K562 (cell line): Measurements from ENCODE around the gene KCNK7. TPM values are rescaled to one million over a fixed set of nuclear protein-coding genes. Genes with fewer than 3 reads are reported as not detected.

ENCODE experiments used
- ATAC-seq: fragments of 200-7000 bp; cut with Tn5 transposase; 3 replicates; pipeline ENCODE4 v1.9.1; 2020; ENCODE audit warnings: moderate library complexity
- BruUV-seq: library from RNA; stranded (reverse); fragments of 400-500 nt; replicated peaks from 2 replicates; lab custom pipeline; 2021; lab: Mats Ljungman, UMichigan
- CTCF ChIA-PET: fragments of 300-600 bp; formaldehyde crosslinking; extraction: SDS; loops from one replicate; lab custom pipeline; 2021; ENCODE audit warnings: low intra/inter-chr PET ratio; lab: Yijun Ruan, JAX
- POLR2A ChIA-PET: fragments of 300-600, 350-650 bp; sonication (Branson Sonifier 250); formaldehyde crosslinking; extraction: SDS; loops from one replicate; lab custom pipeline; 2021; ENCODE audit warnings: antibody characterized with exemption, inconsistent platforms; lab: Yijun Ruan, JAX
- DNase-seq, 4 experiments: peaks; one replicate each; pipeline versions ENCODE4 v3.0.0 to v3.0.0-alpha.2; 2011 to 2018; ENCODE audit warnings: low spot score in 3 of 4, mixed read lengths in 3 of 4; ENCODE audit errors: extremely low read depth in 1 of 4
- FAIRE-seq: peaks from 2 replicates; lab custom pipeline; 2011; peaks lifted over from hg19 to GRCh38; lab: Jason Lieb, UNC
- H2AFZ ChIP-seq: 2 replicates; pipeline ENCODE4 v1.6.0; 2011; ENCODE audit warnings: low read depth, low read length, control low read depth, inconsistent platforms
- H3K27ac ChIP-seq: fragments of 200-600 bp; 3 replicates; pipeline ENCODE4 v1.8.0; 2011; ENCODE audit warnings: low read depth, mild to moderate bottlenecking, control low read depth, inconsistent platforms, low read length, moderate library complexity, mixed read lengths; ENCODE audit errors: extremely low read depth
- H3K27me3 ChIP-seq, 2 experiments: fragments of 300-600 bp in 1 of 2; 2 replicates in 1 of 2; 3 replicates in 1 of 2; pipeline versions ENCODE4 v1.6.0 to v1.8.0; 2011; ENCODE audit warnings: inconsistent platforms in 2 of 2, low read length in 2 of 2, mild to moderate bottlenecking in 1 of 2, mixed read lengths in 1 of 2, moderate library complexity in 1 of 2; ENCODE audit not compliant: control insufficient read depth in 2 of 2, insufficient read depth in 2 of 2
- H3K36me3 ChIP-seq: fragments of 300-600 bp; 3 replicates; pipeline ENCODE4 v1.8.0; 2011; ENCODE audit warnings: mild to moderate bottlenecking, low read length, inconsistent platforms; ENCODE audit not compliant: control insufficient read depth, insufficient read depth
- H3K4me1 ChIP-seq, 2 experiments: fragments of 200-600 bp in 1 of 2; replicated peaks in 1 of 2; 2 replicates in 1 of 2; 3 replicates in 1 of 2; pipeline versions ENCODE4 v1.5.1 to v1.8.0; 2011; ENCODE audit warnings: inconsistent platforms in 2 of 2, low read length in 2 of 2, mild to moderate bottlenecking in 1 of 2, mixed read lengths in 1 of 2, moderate library complexity in 1 of 2; ENCODE audit not compliant: control insufficient read depth in 2 of 2, insufficient read depth in 2 of 2
- H3K4me2 ChIP-seq: 2 replicates; pipeline ENCODE4 v1.6.1; 2011; ENCODE audit warnings: low read length, control low read depth, inconsistent platforms, mixed read lengths; ENCODE audit not compliant: insufficient read depth
- H3K4me3 ChIP-seq: fragments of 200-600 bp; sonication (generic), shearing (Covaris generic); 2 replicates; pipeline ENCODE4 v1.5.1; 2016; ENCODE audit warnings: control low read depth, inconsistent platforms
- H3K79me2 ChIP-seq: fragments of 200-600 bp; 3 replicates; pipeline ENCODE4 v1.8.0; 2011; ENCODE audit warnings: low read length, inconsistent platforms; ENCODE audit not compliant: control insufficient read depth, insufficient read depth
- H3K9ac ChIP-seq, 2 experiments: 2 replicates each; pipeline versions ENCODE4 v1.6.0 to v1.6.1; 2011; ENCODE audit warnings: low read depth in 2 of 2, low read length in 2 of 2, control low read depth in 1 of 2, inconsistent platforms in 1 of 2, mild to moderate bottlenecking in 1 of 2, mixed read lengths in 1 of 2; ENCODE audit not compliant: insufficient read depth in 1 of 2
- H3K9me1 ChIP-seq: one replicate; pipeline ENCODE4 v1.6.0; 2011; ENCODE audit warnings: inconsistent platforms, mild to moderate bottlenecking, low read length, moderate library complexity; ENCODE audit not compliant: control insufficient read depth, insufficient read depth
- H3K9me3 ChIP-seq: replicated peaks from 2 replicates; pipeline ENCODE4 v1.5.1; 2011; ENCODE audit warnings: low read depth, low read length, inconsistent platforms; ENCODE audit not compliant: control insufficient read depth, insufficient read depth
- H4K20me1 ChIP-seq: replicated peaks from 2 replicates; pipeline ENCODE4 v1.6.1; 2011; ENCODE audit warnings: low read length, inconsistent platforms, mixed read lengths; ENCODE audit not compliant: control insufficient read depth, insufficient read depth
- ARID2 ChIP-seq: fragments of 450-650 bp; IDR thresholded peaks from 2 replicates; pipeline ENCODE4 v1.6.1; 2017; ENCODE audit warnings: antibody characterized with exemption, mild to moderate bottlenecking
- CEBPB ChIP-seq: fragments of 450-650 bp; IDR thresholded peaks from 2 replicates; pipeline ENCODE4 v1.6.1; 2016; ENCODE audit warnings: missing genetic modification characterization, missing compliant biosample characterization
- CREB1 ChIP-seq, 2 experiments: sonication (generic) in 1 of 2; formaldehyde crosslinking in 1 of 2; IDR thresholded peaks; 2 replicates each; pipeline versions ENCODE4 v1.6.1 to v1.8.0; 2012 to 2022; ENCODE audit warnings: inconsistent platforms in 1 of 2, mild to moderate bottlenecking in 1 of 2, missing genetic modification reagents in 1 of 2, moderate library complexity in 1 of 2
- EGR1 ChIP-seq: fragments of 450-650 bp; conservative IDR thresholded peaks from 2 replicates; pipeline ENCODE4 v1.6.1; 2017; ENCODE audit warnings: mild to moderate bottlenecking
- FIP1L1 ChIP-seq: fragments of 200-400 bp; formaldehyde crosslinking; IDR thresholded peaks from 2 replicates; pipeline ENCODE4 v1.6.1; 2018; ENCODE audit warnings: mild to moderate bottlenecking, low read depth, low read length; ENCODE audit not compliant: poor library complexity, severe bottlenecking
- FOXO4 ChIP-seq: fragments of 450-650 bp; formaldehyde crosslinking; IDR thresholded peaks from 2 replicates; pipeline ENCODE4 v1.4.0; 2020; ENCODE audit warnings: mild to moderate bottlenecking, moderate library complexity
- HNRNPL ChIP-seq: fragments of 200-400 bp; formaldehyde crosslinking; IDR thresholded peaks from 2 replicates; pipeline ENCODE4 v1.6.1; 2017; ENCODE audit warnings: low read depth, mild to moderate bottlenecking, low read length
- MCM3 ChIP-seq: fragments of 450-650 bp; IDR thresholded peaks from 2 replicates; pipeline ENCODE4 v1.6.1; 2016
- NFYB ChIP-seq: IDR thresholded peaks from 2 replicates; pipeline ENCODE4 v1.6.1; 2011; ENCODE audit warnings: mild to moderate bottlenecking, moderate library complexity; ENCODE audit not compliant: insufficient read length; ENCODE audit errors: extremely low read depth
- RBFOX2 ChIP-seq: fragments of 200-400 bp; formaldehyde crosslinking; IDR thresholded peaks from 2 replicates; pipeline ENCODE4 v1.6.1; 2017; ENCODE audit warnings: low read depth, mild to moderate bottlenecking, low read length, moderate library complexity
- ZBTB17 ChIP-seq: fragments of 450-650 bp; formaldehyde crosslinking; IDR thresholded peaks from 2 replicates; pipeline ENCODE4 v1.4.0; 2020; ENCODE audit warnings: mild to moderate bottlenecking
- ZBTB33 ChIP-seq: sonication (generic); formaldehyde crosslinking; IDR thresholded peaks from 2 replicates; pipeline ENCODE4 v1.8.1; 2023; ENCODE audit warnings: mild to moderate bottlenecking, missing genetic modification reagents
- ZNF224 ChIP-seq: sonication (generic); formaldehyde crosslinking; IDR thresholded peaks from 2 replicates; pipeline ENCODE4 v1.8.0; 2022; ENCODE audit warnings: mild to moderate bottlenecking, missing genetic modification reagents
- ZNF384 ChIP-seq: IDR thresholded peaks from 2 replicates; pipeline ENCODE4 v1.6.1; 2012; ENCODE audit warnings: low read depth, low read length, improper control_type of control experiment
- ZNF57 ChIP-seq: fragments of 450-650 bp; formaldehyde crosslinking; IDR thresholded peaks from 2 replicates; pipeline ENCODE4 v1.4.0; 2020; ENCODE audit warnings: mild to moderate bottlenecking, moderate library complexity
- WGBS: fragments of 100-300 bp; shearing (Covaris generic); methylation state at CpG from one replicate; pipeline ENCODE4 v1.1.6; 2016; ENCODE audit warnings: low coverage, mixed read lengths; ENCODE audit not compliant: insufficient coverage; ENCODE audit errors: missing lambda C conversion rate; 5-methylcytosine and 5-hydroxymethylcytosine counted together
- in situ Hi-C: fragments of 300-500 bp; cut with MboI; formaldehyde crosslinking; loops from 4 replicates; pipeline ENCODE4 v1.15.0; 2018; ENCODE audit warnings: inconsistent platforms, mixed read lengths
- intact Hi-C: fragments of 100-400 bp; cut with micrococcal nuclease; formaldehyde crosslinking; loops from 2 replicates; pipeline ENCODE4 v1.14.2; 2022
- polyA plus RNA-seq, 8 experiments: library from polyadenylated mRNA; depleted of rRNA in 4 of 8; stranded (reverse) in 5 of 8; unstranded in 3 of 8; fragments of >200 nt; fragmentation: Nextera tagmentation in 2 of 8; fragmentation: Illumina TruSeq in 1 of 8; extraction: Ambion mirVana in 2 of 8; extraction: Trizol in 1 of 8; gene quantifications; 2 replicates each; pipeline versions ENCODE4 v1.2.1 to v1.2.3, GENCODE V29; 2011 to 2014; ENCODE audit warnings: inconsistent platforms in 1 of 8, missing spikeins in 1 of 8
- total RNA-seq, 7 experiments: library from RNA; depleted of rRNA in 6 of 7; stranded (reverse); fragments of >200 nt in 6 of 7; fragmentation: Illumina TruSeq in 2 of 7; extraction: Trizol in 2 of 7; gene quantifications; 2 replicates each; pipeline versions ENCODE4 v1.2.1 to v1.2.3, GENCODE V29; 2011 to 2021; ENCODE audit warnings: low replicate concordance in 1 of 7

The KCNK7 gene
- total and polyA plus RNA-seq, 9 of the 15 experiments (the other 6 are each of a cell fraction or from before 2014, with no cell fraction given): 0.07 to 0.40 TPM; not detected in 7

DNA sequence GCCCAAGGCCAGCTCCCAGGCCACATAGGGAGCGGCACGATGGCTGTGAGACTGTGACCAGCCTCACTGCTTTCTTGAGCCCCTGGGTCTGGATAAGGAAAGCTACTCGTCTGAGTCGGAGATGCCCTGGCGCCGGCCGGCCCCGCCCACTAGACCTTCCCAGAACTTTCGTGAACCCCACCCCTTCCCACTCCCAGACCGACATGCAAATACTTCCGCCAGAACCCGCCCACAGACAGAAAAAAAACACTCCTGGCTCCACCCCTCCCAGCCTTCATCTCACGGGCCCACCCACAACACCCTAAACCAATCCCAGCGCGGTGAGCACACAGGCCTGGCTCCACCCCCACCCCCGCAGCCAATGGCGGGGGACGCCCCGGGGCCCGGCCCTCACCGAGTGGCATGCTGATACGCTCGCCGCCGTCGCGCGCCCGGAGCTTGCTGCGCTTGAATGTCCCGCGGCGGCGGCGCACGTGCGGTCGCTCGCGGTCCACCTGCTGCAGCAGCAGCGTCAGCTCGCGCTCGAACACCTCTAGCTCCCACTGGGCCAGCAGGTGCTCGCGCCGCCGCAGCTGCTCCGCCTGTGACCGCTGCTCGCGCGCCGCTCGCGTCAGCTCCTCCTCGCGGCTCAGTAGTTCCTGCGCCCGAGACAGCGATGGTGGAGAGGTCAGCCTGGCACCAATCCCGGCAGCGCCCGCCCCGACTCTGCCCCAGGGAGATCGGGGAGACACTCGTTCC is 11.4 kb upstream of the KCNK7 start:
- ChIA-PET POLR2A (interaction anchor here (0.6 to 2.9 kb wide), 5 partner anchors 8 to 729 kb away, joined by 3 to 15 read pairs (median 3); partner anchors contain the start of genes PCNX3, RIN1 and SIPA1), CTCF (no interaction called here)
- peaks cover 62% of the 10 kb centered on the region; the same call in 2 of the 3 replicates for H3K36me3 ChIP-seq
- no TSS peak for BruUV-seq
- peak; percentile 93 for ATAC-seq
- intact Hi-C loops: no loop called here
- no peaks in the 10 kb centered on the region for H3K9me3 ChIP-seq
- no peak for FAIRE-seq
- peak overlapping the region in 1 of 2 experiments; percentile 84; a peak in 2 of 4 replicates for H3K9ac ChIP-seq
- H3K4me1 ChIP-seq: peaks cover 9 to 39% of the 10 kb centered on the region in 2 experiments; a peak in 4 of 5 replicates
- H3K4me3 ChIP-seq: no peak overlapping the region
- no peaks in the 10 kb centered on the region for H3K27me3 ChIP-seq
- H3K4me2 ChIP-seq: no peak overlapping the region
- whole genome bisulfite sequencing: 82% methylated on average over 18 of the region's 67 CpGs
- no peaks in the 10 kb centered on the region for H4K20me1 ChIP-seq
- no peak overlapping the region for H3K27ac ChIP-seq
- peaks cover 11% of the 10 kb centered on the region; the same call in 2 of the 3 replicates for H3K79me2 ChIP-seq
- H2AFZ ChIP-seq: no peak overlapping the region
- in situ Hi-C loops: no loop called here
- DNase-seq: peak; percentile 67 to 88 (median 81)
- H3K9me1 ChIP-seq: peaks cover 3% of the 10 kb centered on the region
- TF ChIP-seq RBFOX2: 0 out of 2 replicates have a peak, but pooled peaks have one; percentile 20
- peak; percentile 31 for TF ChIP-seq FIP1L1
- 0 out of 2 replicates have a peak, but pooled peaks have one; percentile 16 for TF ChIP-seq HNRNPL
- TF ChIP-seq NFYB: peak; percentile 2
- TF ChIP-seq CEBPB (tag): no peak
- TF ChIP-seq ZNF384: peak; percentile 84
- TF ChIP-seq CREB1 (IDR thresholded peaks at IDR 0.05): no peak
- TF ChIP-seq CREB1 (CRISPR knock-in tag; IDR thresholded peaks at IDR 0.05): no peak
- no peak for TF ChIP-seq MCM3
- no peak for TF ChIP-seq ZBTB17
- no peak for TF ChIP-seq ARID2
- no peak for TF ChIP-seq ZNF57 (CRISPR knock-in tag)
- TF ChIP-seq ZBTB33: peak; percentile 99
- TF ChIP-seq FOXO4 (CRISPR knock-in tag): no peak
- peak; percentile 36; the same call in 1 of the 2 replicates for TF ChIP-seq EGR1
- no peak for TF ChIP-seq ZNF224 (CRISPR knock-in tag)
